Left renal pelvis (tissue), 4 donors: ENCODE measurements around the gene ANKRD60. TPM values are rescaled to one million over a fixed set of nuclear protein-coding genes. Genes with fewer than 3 reads are reported as not detected.

Experiments used
- DNase-seq, 4 donors: peaks; one replicate each; pipeline ENCODE4 v3.0.0-alpha.2; 2013; ENCODE audit warnings: low read depth in 4 of 4, low spot score in 3 of 4
- polyA plus RNA-seq, 4 donors: library from polyadenylated mRNA; unstranded; fragments of 120-200 nt; gene quantifications; one replicate each; pipeline ENCODE4 v1.2.1, GENCODE V29; 2013; ENCODE audit not compliant: insufficient read length in 4 of 4

ANKRD60 gene
- polyA plus RNA-seq, 4 donors = not detected

DNA sequence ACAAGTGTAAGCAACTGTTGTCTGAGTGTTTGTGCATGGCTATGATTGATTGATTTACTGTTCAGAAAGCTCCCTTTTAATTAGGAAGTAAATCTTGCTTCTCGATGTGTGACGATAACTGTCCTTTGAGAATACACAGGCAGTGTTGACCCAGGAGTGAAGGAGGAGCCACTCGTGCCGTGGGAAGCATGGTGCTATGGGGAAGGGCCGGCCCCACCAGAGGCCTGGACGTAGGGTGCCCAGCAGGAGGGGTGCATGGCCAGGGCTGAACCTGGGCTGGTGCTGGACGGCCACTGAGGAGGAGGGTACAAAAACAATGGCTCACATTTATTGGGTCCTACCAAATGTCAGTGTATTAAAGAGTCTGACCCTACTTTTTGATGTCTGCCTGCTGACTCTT lies 60.7 kb downstream of the ANKRD60 start:
- no peak for DNase-seq

Other genes starting within 250 kb of the ANKRD60 start
- 10 to 100 TPM; 19.1 to 24.8 (median 21.5) TPM for gene RAB22A, start 81.1 kb upstream of the ANKRD60 start, polyA plus RNA-seq
- gene VAPB, start 160.6 kb upstream of the ANKRD60 start, polyA plus RNA-seq = 10 to 100 TPM; 50.5 to 64.3 (median 57.9) TPM